ENCODE measurements around the gene SNED1.

Gene SNED1

DNA sequence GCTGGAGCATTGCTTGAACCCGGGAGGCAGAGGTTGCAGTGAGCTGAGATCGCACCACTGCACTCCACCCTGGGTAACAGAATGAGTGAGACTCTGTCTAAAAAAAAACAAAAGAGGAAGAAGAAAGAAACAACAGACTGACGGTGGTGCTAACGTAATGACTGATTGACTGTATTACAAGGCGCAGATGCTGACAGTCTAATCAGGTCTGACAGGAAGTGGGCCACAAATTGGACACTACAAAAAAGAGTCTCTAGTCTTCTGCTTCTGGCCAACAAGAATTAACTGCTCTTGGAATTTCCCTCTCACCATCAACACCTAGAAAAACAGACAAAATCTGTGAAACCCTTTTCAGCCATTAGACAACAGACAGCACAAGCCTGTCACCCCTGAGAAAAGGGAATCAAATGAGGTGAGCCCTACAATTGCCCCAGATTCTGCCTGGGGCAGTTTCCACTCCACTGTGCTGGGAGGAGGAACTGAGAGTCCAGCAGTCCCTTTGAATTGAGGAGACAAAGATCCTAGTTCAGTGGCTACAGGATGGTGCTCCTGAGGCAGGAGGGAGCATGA, 43.3 kb downstream of the SNED1 start:
- Histone ChIP-seq H3K36me3 (ENCODE audit: insufficient read depth, low read length) (peaks cover 9% of the 10 kb centered on the region; the same call in 1 of the 2 replicates), H3K4me1 (ENCODE audit: control insufficient read depth, insufficient read depth, low read length, unreplicated experiment) (no peaks in the 10 kb centered on the region), H2AFZ (ENCODE audit: low read length, unreplicated experiment) (no peak overlapping the region), H3K79me2 (ENCODE audit: control insufficient read depth, insufficient read depth, low read length, unreplicated experiment) (no peaks in the 10 kb centered on the region), H3K4me3 (ENCODE audit: low read depth, low read length) (no peak overlapping the region), H3K27ac (ENCODE audit: low read depth, low read length) (no peak overlapping the region), H3K27me3 (ENCODE audit: insufficient read depth, low read length) (no peaks in the 10 kb centered on the region)

DNA sequence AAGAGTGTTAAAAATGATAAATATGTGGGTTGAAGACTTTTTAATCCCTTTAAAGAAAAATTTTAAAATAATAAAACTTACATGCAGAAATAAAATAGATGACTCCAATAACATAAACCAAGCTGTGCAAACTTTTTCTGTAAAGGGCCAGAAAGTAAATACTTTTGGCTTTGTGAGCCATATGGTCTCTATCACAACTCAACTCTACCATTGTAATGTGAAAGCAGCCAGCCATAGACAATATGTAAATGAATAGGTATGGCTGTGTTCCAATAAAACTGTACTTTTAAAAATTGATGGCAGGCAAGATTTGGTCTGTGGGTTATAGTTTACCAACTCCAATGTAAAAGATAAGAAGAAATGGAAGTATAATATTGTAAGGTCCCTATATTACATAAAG, 45.2 kb downstream of the SNED1 start:
- no peaks in the 10 kb centered on the region for H3K27me3 ChIP-seq (ENCODE audit: insufficient read depth, low read length)
- H3K4me3 ChIP-seq (ENCODE audit: low read depth, low read length): no peak overlapping the region
- no peak overlapping the region for H3K27ac ChIP-seq (ENCODE audit: low read depth, low read length)
- H3K4me1 ChIP-seq (ENCODE audit: control insufficient read depth, insufficient read depth, low read length, unreplicated experiment): no peaks in the 10 kb centered on the region
- no peak overlapping the region for H2AFZ ChIP-seq (ENCODE audit: low read length, unreplicated experiment)
- peaks cover 9% of the 10 kb centered on the region; the same call in 1 of the 2 replicates for H3K36me3 ChIP-seq (ENCODE audit: insufficient read depth, low read length)
- no peaks in the 10 kb centered on the region for H3K79me2 ChIP-seq (ENCODE audit: control insufficient read depth, insufficient read depth, low read length, unreplicated experiment)

DNA sequence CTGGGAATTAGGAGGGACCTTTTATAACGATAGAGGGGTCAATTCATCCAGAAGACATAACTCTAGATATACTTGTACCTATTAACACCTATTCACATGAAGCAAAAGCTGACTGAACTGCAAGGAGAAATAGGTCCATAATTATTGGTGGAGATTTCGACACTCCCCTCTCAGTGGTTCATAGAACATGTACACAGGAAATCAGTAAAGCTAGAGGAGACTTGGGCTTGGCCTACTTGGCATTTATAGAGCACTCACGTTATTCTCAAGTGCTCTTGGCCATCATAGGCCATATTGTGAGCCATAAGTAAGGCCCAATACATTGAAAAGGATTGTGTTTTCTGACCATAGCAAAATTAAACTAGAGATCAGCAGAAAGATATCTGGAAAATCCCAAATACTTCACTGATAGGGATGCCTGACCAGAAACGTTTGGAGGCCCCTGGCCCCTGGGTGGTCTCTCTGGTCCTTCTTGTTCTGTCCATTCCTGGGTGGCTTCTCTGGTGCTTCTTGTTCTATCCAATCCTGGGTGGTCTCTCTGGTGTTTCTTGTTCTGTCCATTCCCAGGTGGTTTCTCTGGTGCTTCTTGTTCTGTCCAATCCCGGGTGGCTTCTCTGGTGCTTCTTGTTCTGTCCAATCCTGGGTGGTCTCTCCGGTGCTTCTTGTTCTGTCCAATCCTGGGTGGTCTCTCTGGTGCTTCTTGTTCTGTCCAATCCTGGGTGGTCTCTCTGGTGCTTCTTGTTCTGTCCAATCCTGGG, 49.0 kb downstream of the SNED1 start:
- no peaks in the 10 kb centered on the region for H3K27me3 ChIP-seq (ENCODE audit: insufficient read depth, low read length)
- no peaks in the 10 kb centered on the region for H3K4me1 ChIP-seq (ENCODE audit: control insufficient read depth, insufficient read depth, low read length, unreplicated experiment)
- H3K4me3 ChIP-seq (ENCODE audit: low read depth, low read length): no peak overlapping the region
- H3K79me2 ChIP-seq (ENCODE audit: control insufficient read depth, insufficient read depth, low read length, unreplicated experiment): no peaks in the 10 kb centered on the region
- H3K36me3 ChIP-seq (ENCODE audit: insufficient read depth, low read length): peaks cover 6% of the 10 kb centered on the region; the same call in 1 of the 2 replicates
- no peak overlapping the region for H2AFZ ChIP-seq (ENCODE audit: low read length, unreplicated experiment)
- H3K27ac ChIP-seq (ENCODE audit: low read depth, low read length): no peak overlapping the region

DNA sequence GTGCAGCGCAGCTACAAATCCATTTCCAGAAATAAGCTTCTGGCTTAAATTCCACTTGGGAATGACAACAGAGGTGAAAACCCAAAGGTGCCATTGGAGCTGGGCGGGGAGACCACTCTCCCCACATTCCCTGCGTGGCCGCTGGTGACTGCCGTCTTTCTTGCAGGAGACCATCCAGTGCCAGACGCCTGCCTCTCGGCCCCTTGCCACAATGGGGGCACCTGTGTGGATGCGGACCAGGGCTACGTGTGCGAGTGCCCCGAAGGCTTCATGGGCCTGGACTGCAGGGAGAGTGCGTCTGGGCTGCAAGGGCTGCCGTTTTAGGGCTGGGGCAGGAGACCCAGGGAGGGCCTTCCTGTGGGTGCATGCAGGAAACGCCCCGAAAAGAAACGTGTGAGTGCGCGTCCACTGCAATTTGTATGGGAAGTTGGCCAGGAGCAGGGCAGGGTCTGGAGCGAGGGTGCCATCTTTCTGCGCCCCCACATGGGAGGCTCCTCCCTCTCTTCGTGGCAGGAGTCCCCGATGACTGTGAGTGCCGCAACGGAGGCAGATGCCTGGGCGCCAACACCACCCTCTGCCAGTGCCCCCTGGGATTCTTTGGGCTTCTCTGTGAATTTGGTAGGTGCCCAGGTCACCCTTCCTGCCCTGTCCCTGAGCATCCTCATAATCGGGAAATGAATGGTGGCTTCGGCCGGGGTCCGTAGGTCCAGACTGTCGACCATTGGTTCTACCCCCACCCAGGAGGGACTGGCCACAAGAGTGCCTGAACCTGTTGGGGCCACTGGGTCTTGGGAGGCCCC, 49.9 kb downstream of the SNED1 start:
- no peaks in the 10 kb centered on the region for H3K27me3 ChIP-seq (ENCODE audit: insufficient read depth, low read length)
- H3K4me1 ChIP-seq (ENCODE audit: control insufficient read depth, insufficient read depth, low read length, unreplicated experiment): no peaks in the 10 kb centered on the region
- no peak overlapping the region for H3K4me3 ChIP-seq (ENCODE audit: low read depth, low read length)
- H3K36me3 ChIP-seq (ENCODE audit: insufficient read depth, low read length): peaks cover 6% of the 10 kb centered on the region; the same call in 1 of the 2 replicates
- no peak overlapping the region for H3K27ac ChIP-seq (ENCODE audit: low read depth, low read length)
- H2AFZ ChIP-seq (ENCODE audit: low read length, unreplicated experiment): no peak overlapping the region
- no peaks in the 10 kb centered on the region for H3K79me2 ChIP-seq (ENCODE audit: control insufficient read depth, insufficient read depth, low read length, unreplicated experiment)

DNA sequence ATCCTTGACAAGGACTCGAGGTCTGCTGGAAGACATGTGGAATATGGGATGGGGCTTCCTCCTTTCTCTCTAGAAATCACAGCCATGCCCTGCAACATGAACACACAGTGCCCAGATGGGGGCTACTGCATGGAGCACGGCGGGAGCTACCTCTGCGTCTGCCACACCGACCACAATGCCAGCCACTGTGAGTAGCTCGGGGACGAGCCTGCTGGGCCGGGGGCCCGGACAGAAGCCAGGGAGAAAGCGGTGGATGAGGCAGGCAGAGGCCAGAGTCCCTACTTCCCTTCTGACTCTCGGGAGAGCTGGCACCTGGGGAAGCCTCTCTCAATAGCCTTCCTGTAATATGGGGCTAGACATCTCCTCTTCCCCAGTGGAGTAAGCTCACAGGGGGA, 50.5 kb downstream of the SNED1 start:
- Histone ChIP-seq H3K27me3 (ENCODE audit: insufficient read depth, low read length) (no peaks in the 10 kb centered on the region), H3K4me3 (ENCODE audit: low read depth, low read length) (no peak overlapping the region), H2AFZ (ENCODE audit: low read length, unreplicated experiment) (no peak overlapping the region), H3K4me1 (ENCODE audit: control insufficient read depth, insufficient read depth, low read length, unreplicated experiment) (no peaks in the 10 kb centered on the region), H3K27ac (ENCODE audit: low read depth, low read length) (no peak overlapping the region), H3K36me3 (ENCODE audit: insufficient read depth, low read length) (peaks cover 6% of the 10 kb centered on the region; the same call in 1 of the 2 replicates), H3K79me2 (ENCODE audit: control insufficient read depth, insufficient read depth, low read length, unreplicated experiment) (no peaks in the 10 kb centered on the region)

DNA sequence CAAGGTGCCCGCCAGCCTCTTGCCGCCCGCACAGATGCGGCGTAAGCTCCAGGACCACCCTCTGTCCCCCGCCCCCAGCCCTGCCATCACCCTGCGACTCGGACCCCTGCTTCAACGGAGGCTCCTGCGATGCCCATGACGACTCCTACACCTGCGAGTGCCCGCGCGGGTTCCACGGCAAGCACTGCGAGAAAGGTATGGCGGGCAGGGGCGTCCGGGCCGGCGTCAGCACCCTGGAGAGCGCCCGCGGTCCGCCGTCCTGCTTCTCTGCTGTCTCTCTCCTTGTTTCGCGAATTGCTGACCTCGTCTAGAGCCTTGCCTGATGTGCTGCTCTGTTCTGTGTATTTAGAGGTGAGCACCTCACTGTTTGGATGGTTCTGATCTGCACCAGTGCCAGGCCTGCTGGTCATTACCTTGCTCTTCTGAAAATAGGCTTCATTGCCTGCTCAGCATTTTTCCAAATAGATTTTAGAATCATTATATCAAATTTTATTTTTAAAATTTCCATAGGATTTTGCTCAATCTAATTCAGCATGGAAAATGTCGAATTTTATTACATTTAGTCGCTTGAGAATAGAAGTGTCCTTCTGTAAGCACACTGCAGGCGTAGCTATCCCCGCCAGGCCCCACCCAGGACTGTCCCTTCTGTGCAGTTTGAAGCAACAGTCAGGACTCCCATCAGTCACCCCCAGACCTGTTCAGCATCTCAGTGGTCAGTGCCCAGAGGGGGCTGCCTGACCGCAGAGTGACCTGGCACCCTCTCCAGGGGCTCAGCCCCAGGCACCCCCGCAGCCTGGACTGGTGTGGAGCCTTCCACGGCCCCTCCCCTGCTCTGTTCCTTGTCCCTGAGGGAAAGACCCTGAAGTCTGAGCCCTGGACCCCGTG, 51.6 kb downstream of the SNED1 start:
- Histone ChIP-seq H3K79me2 (ENCODE audit: control insufficient read depth, insufficient read depth, low read length, unreplicated experiment) (no peaks in the 10 kb centered on the region), H3K36me3 (ENCODE audit: insufficient read depth, low read length) (peaks cover 3% of the 10 kb centered on the region; the same call in 1 of the 2 replicates), H3K27ac (ENCODE audit: low read depth, low read length) (no peak overlapping the region), H3K4me3 (ENCODE audit: low read depth, low read length) (no peak overlapping the region), H2AFZ (ENCODE audit: low read length, unreplicated experiment) (no peak overlapping the region), H3K27me3 (ENCODE audit: insufficient read depth, low read length) (no peaks in the 10 kb centered on the region), H3K4me1 (ENCODE audit: control insufficient read depth, insufficient read depth, low read length, unreplicated experiment) (no peaks in the 10 kb centered on the region)

DNA sequence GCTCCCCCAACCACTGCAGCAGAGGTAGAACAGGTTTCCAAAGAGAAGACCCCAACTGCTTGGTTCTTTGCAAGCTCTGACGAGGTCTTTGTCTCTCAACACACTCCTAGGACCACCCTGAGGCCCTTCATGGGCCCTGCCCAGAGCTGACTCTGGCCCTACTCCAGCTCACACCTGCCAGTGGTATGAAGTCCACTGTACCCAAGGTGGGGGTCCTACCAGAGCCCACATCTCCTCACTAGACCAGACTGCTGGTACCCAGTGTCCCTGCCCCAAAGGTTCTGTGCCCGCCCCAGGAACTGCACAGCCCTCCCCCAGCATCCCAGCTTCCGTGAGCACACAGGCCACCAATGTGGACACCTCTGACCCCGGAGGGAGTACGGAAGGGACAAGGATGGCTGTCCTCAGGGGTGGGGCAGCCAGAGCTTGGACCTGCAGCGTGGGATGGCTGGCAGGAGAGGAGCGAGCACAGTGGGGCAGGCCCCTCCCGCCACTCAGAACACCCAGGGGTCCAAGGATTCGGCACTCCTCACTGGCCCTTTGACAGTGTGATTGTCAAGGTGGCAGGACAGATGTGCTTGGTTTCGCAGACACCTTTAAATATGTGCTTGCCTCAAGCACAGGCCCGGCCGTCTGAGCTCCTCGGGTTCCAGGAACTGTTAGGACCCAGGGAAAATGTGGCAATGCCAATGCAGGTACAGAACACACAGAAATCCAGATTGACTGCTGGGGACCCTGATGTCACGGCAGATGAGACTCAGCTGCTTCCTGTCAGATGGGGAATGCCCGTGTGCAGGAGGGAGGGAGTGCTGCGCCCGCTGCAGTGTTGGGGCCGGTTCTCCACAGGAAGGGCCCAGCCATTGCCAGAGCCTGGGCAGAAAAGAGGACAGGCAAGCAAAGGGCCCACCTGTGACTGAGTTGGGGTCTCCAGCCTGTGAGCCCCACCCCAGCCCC, 52.5 kb downstream of the SNED1 start:
- Histone ChIP-seq H3K79me2 (ENCODE audit: control insufficient read depth, insufficient read depth, low read length, unreplicated experiment) (no peaks in the 10 kb centered on the region), H3K27ac (ENCODE audit: low read depth, low read length) (no peak overlapping the region), H3K4me3 (ENCODE audit: low read depth, low read length) (no peak overlapping the region), H3K27me3 (ENCODE audit: insufficient read depth, low read length) (no peaks in the 10 kb centered on the region), H3K4me1 (ENCODE audit: control insufficient read depth, insufficient read depth, low read length, unreplicated experiment) (no peaks in the 10 kb centered on the region), H3K36me3 (ENCODE audit: insufficient read depth, low read length) (no peaks in the 10 kb centered on the region), H2AFZ (ENCODE audit: low read length, unreplicated experiment) (no peak overlapping the region)

DNA sequence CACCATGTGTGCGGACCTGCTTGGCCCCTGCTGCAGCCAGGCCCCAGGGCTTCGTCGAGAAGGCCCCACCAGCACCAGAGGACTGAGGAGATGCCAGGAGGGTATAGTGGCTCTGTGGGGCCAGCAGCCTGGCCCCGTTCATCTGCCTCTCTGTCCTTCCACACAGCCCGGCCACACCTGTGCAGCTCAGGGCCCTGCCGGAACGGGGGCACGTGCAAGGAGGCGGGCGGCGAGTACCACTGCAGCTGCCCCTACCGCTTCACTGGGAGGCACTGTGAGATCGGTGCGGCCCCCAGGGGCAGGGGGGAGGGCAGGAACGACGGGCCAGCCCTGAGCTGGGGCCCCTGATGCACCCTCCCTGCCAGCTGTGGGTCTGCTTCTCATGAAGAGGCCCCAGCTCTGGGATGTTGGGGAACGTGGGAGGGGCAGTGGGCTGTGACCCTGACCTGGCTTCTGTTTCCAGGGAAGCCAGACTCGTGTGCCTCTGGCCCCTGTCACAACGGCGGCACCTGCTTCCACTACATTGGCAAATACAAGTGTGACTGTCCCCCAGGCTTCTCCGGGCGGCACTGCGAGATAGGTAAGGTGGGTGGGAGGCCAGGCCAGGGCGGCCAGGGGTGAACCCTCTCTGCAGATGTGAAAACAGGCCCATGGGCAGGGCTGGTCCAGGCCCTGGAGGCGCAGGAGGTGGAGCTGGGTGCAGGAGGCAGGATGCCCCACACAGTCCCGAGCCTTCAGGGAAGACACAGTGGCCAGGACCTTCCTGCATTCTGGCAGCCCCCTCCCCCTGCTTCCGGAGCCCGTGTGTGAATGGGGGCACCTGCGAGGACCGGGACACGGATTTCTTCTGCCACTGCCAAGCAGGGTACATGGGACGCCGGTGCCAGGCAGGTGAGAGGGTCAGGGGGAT, 53.4 kb downstream of the SNED1 start:
- Histone ChIP-seq H3K79me2 (ENCODE audit: control insufficient read depth, insufficient read depth, low read length, unreplicated experiment) (no peaks in the 10 kb centered on the region), H3K36me3 (ENCODE audit: insufficient read depth, low read length) (no peaks in the 10 kb centered on the region), H3K4me1 (ENCODE audit: control insufficient read depth, insufficient read depth, low read length, unreplicated experiment) (no peaks in the 10 kb centered on the region), H2AFZ (ENCODE audit: low read length, unreplicated experiment) (no peak overlapping the region), H3K4me3 (ENCODE audit: low read depth, low read length) (no peak overlapping the region), H3K27ac (ENCODE audit: low read depth, low read length) (no peak overlapping the region), H3K27me3 (ENCODE audit: insufficient read depth, low read length) (no peaks in the 10 kb centered on the region)

All from ACC112 (cell line).